Measurements from ENCODE around the gene HNRNPC. TPM values are rescaled to one million over a fixed set of nuclear protein-coding genes. Genes with fewer than 3 reads are reported as not detected.
"Not testable (repeated sequence)": the region's sequence is repeated elsewhere in the genome, so short reads cannot be mapped to it uniquely, and the experiment has no call there.

HNRNPC gene
- total RNA-seq, 2 experiments from 2014 or later: 1,063 to 1,070 TPM

- Mint-ChIP-seq H3K9me3 (no peaks in the 10 kb centered on the region), H3K4me3 (peak overlapping the region; percentile 35), H3K36me3 (peaks cover 62% of the 10 kb centered on the region), H3K27me3 (no peaks in the 10 kb centered on the region), H3K27ac (peak overlapping the region; percentile 87), H3K4me1 (ENCODE audit: low read depth) (peaks cover 88% of the 10 kb centered on the region)
- intact Hi-C loops (cut with micrococcal nuclease): no loop called here
- ChIA-PET POLR2A (interaction anchor here (0.7 kb wide), 1 partner anchor 271 kb away, joined by 3 read pairs; no protein-coding TSS in a partner anchor), CTCF (interaction anchor here (1.0 to 1.5 kb wide), 2 partner anchors 21 to 278 kb away, joined by 3 read pairs; no protein-coding TSS in a partner anchor)
- DNase-seq: no peak
Observed at GRCh38 chr14:21220874-21221477, 48.3 kb downstream of the HNRNPC start.

DNA sequence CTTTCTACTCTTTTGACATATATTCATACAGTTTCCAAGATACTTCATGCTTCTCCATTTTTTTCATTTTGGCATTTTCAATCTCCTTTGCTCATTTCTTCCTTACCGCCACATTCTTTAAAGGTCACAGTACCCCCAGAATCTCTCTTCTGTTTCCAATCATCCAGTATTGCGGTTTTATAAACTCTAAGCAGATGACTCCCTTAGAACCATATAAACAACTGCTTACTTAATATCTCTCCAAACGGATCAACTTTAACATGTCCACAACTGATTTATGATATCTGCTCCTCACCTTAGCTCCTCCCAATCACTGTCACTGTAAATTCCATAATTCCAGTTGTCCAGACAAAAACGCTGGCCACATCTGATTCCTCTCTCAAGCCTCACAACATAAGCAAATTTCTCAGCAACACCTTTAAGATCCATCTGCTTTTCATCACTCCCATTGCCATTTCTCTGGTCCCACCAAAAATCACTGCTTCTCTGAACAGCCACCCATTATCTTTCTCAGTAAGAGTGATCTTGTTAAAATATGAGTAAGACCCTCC is 49.6 kb downstream of the HNRNPC start:
- intact Hi-C loops (cut with micrococcal nuclease): loop anchor here (5.0 kb wide), 2 partner anchors 163 to 233 kb away; partner anchors contain the start of gene SUPT16H
- ChIA-PET POLR2A (no interaction called here), CTCF (interaction anchor here (0.7 to 1.5 kb wide), 2 partner anchors 40 to 279 kb away, joined by 3 read pairs; no protein-coding TSS in a partner anchor)
- no peaks in the 10 kb centered on the region for H3K27me3 Mint-ChIP-seq
- no peak overlapping the region for H3K4me3 Mint-ChIP-seq
- DNase-seq: no peak
- no peaks in the 10 kb centered on the region for H3K9me3 Mint-ChIP-seq
- peaks cover 91% of the 10 kb centered on the region for H3K4me1 Mint-ChIP-seq (ENCODE audit: low read depth)
- H3K27ac Mint-ChIP-seq: peak overlapping the region; percentile 55
- H3K36me3 Mint-ChIP-seq: peaks cover 64% of the 10 kb centered on the region

DNA sequence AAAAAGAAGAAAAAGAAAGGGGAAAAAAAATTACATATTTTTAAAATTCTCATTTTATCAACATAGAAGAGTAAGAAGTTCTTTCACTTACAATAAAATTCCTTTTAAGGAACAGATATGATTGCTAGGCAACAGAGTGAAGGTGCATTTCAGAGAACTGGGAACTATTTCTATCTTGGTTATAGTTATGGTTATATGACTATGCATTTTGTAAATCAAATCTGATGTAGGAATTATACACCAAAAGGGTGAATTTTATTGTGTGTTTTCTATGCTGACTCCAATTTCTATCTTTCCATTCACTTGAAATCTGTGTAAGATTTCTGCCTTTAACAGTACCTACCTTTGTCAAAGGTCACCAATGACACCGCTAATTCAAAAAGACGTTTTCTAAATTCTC is 50.1 kb downstream of the HNRNPC start:
- CTCF ChIA-PET: interaction anchor here (1.5 kb wide), 1 partner anchor 279 kb away, joined by 3 read pairs; no protein-coding TSS in a partner anchor
- H3K36me3 Mint-ChIP-seq: peaks cover 64% of the 10 kb centered on the region
- peak overlapping the region; percentile 55 for H3K27ac Mint-ChIP-seq
- no peak for DNase-seq
- POLR2A ChIA-PET: interaction anchor here (1.0 kb wide), 1 partner anchor 13 kb away, joined by 3 read pairs; no protein-coding TSS in a partner anchor
- intact Hi-C loops (cut with micrococcal nuclease): loop anchor here (5.0 kb wide), 2 partner anchors 163 to 233 kb away; partner anchors contain the start of gene SUPT16H
- H3K4me3 Mint-ChIP-seq: no peak overlapping the region
- H3K27me3 Mint-ChIP-seq: no peaks in the 10 kb centered on the region
- H3K4me1 Mint-ChIP-seq (ENCODE audit: low read depth): peaks cover 90% of the 10 kb centered on the region
- no peaks in the 10 kb centered on the region for H3K9me3 Mint-ChIP-seq

- CTCF ChIA-PET: interaction anchor here (0.6 to 1.2 kb wide), 5 partner anchors 16 to 240 kb away, joined by 3 to 5 read pairs (median 3); partner anchors contain the start of gene CHD8
- peaks cover 78% of the 10 kb centered on the region for H3K4me1 Mint-ChIP-seq (ENCODE audit: low read depth)
- POLR2A ChIA-PET: interaction anchor here (0.6 to 2.3 kb wide), 7 partner anchors 10 to 167 kb away, joined by 3 to 14 read pairs (median 4); no protein-coding TSS in a partner anchor
- intact Hi-C loops (cut with micrococcal nuclease): loop anchor here (1.0 to 5.0 kb wide), 5 partner anchors 13 to 236 kb away; partner anchors contain the start of gene SUPT16H
- H3K9me3 Mint-ChIP-seq: no peaks in the 10 kb centered on the region
- peak overlapping the region; percentile 18 for H3K4me3 Mint-ChIP-seq
- peak overlapping the region; percentile 86 for H3K27ac Mint-ChIP-seq
- no peak for DNase-seq
- H3K27me3 Mint-ChIP-seq: no peaks in the 10 kb centered on the region
- peaks cover 68% of the 10 kb centered on the region for H3K36me3 Mint-ChIP-seq
Observed at GRCh38 chr14:21215879-21216251, 53.4 kb downstream of the HNRNPC start.

- intact Hi-C loops (cut with micrococcal nuclease): loop anchor here (1.0 to 5.0 kb wide), 3 partner anchors 49 to 237 kb away; partner anchors contain the start of gene SUPT16H
- ChIA-PET CTCF (interaction anchor here (0.6 to 1.2 kb wide), 6 partner anchors 17 to 240 kb away, joined by 3 to 5 read pairs (median 3); partner anchors contain the start of gene CHD8), POLR2A (interaction anchor here (0.7 to 2.3 kb wide), 9 partner anchors 10 to 237 kb away, joined by 3 to 14 read pairs (median 4); no protein-coding TSS in a partner anchor)
- no peak for DNase-seq
- Mint-ChIP-seq H3K4me1 (ENCODE audit: low read depth) (peaks cover 74% of the 10 kb centered on the region), H3K9me3 (no peaks in the 10 kb centered on the region), H3K36me3 (peaks cover 67% of the 10 kb centered on the region), H3K4me3 (no peak overlapping the region), H3K27ac (peak overlapping the region; percentile 86), H3K27me3 (no peaks in the 10 kb centered on the region)
Observed at GRCh38 chr14:21215130-21215878, 53.9 kb downstream of the HNRNPC start.

DNA sequence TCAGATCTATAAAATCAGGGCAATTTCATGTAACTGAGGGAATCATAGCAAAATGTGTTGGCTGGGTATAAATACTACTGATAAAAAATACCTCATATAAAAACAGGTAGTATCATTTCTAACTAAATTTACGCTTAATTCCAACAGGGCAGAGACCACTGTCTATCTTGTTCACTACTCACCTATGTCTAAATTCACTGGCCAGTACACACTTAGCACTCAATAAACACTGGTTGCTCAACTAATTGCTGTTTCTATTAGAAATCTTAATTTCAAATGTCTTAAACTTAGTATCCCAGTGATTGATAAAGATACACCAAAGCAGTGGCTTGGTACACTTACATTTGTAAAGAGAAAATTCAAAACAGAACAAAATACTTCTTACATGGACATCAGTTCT is 55.6 kb downstream of the HNRNPC start:
- no peaks in the 10 kb centered on the region for H3K9me3 Mint-ChIP-seq
- H3K27me3 Mint-ChIP-seq: no peaks in the 10 kb centered on the region
- H3K36me3 Mint-ChIP-seq: peaks cover 70% of the 10 kb centered on the region
- peaks cover 59% of the 10 kb centered on the region for H3K4me1 Mint-ChIP-seq (ENCODE audit: low read depth)
- ChIA-PET CTCF (interaction anchor here (0.6 kb wide), 1 partner anchor 121 kb away, joined by 3 read pairs; no protein-coding TSS in a partner anchor), POLR2A (interaction anchor here (1.4 to 1.9 kb wide), 2 partner anchors 8 to 17 kb away, joined by 3 to 7 read pairs; no protein-coding TSS in a partner anchor)
- H3K27ac Mint-ChIP-seq: peak overlapping the region; percentile 86
- no peak overlapping the region for H3K4me3 Mint-ChIP-seq
- intact Hi-C loops (cut with micrococcal nuclease): no loop called here
- no peak for DNase-seq

DNA sequence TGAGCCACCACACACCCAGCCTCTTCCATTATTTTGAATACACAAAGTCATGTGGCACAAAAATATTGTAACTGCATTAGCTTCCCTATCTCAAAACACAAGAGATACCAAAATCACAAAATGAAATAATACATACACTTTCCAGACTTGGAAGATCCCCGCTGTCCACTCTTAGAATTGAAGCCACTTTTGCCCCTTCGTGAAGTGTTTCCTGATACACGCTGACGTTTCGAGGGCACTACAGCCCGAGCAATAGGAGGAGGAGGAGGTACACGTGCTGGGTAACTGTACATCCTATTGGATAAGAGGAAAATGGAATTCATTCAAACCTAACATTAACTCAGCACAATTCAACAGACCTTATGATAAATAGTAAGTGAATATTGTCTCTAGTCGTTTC is 56.4 kb downstream of the HNRNPC start:
- peaks cover 78% of the 10 kb centered on the region for H3K36me3 Mint-ChIP-seq
- POLR2A ChIA-PET: interaction anchor here (0.5 kb wide), 2 partner anchors 44 to 315 kb away, joined by 3 to 4 read pairs; no protein-coding TSS in a partner anchor
- H3K4me3 Mint-ChIP-seq; DNase-seq; intact Hi-C loops (cut with micrococcal nuclease); CTCF ChIA-PET; H3K27me3 Mint-ChIP-seq; H3K9me3 Mint-ChIP-seq: not testable (repeated sequence)
- peak overlapping the region; percentile 50 for H3K27ac Mint-ChIP-seq
- peaks cover 58% of the 10 kb centered on the region for H3K4me1 Mint-ChIP-seq (ENCODE audit: low read depth)

- intact Hi-C loops (cut with micrococcal nuclease): no loop called here
- no peak overlapping the region for H3K4me3 Mint-ChIP-seq
- H3K36me3 Mint-ChIP-seq: peaks cover 87% of the 10 kb centered on the region
- no peaks in the 10 kb centered on the region for H3K27me3 Mint-ChIP-seq
- H3K4me1 Mint-ChIP-seq (ENCODE audit: low read depth): peaks cover 54% of the 10 kb centered on the region
- H3K9me3 Mint-ChIP-seq: no peaks in the 10 kb centered on the region
- POLR2A ChIA-PET: no interaction called here
- peak overlapping the region; percentile 40 for H3K27ac Mint-ChIP-seq
- DNase-seq: no peak
- CTCF ChIA-PET: interaction anchor here (0.6 kb wide), 1 partner anchor 53 kb away, joined by 3 read pairs; no protein-coding TSS in a partner anchor
Observed at GRCh38 chr14:21211509-21211908, 57.7 kb downstream of the HNRNPC start.

DNA sequence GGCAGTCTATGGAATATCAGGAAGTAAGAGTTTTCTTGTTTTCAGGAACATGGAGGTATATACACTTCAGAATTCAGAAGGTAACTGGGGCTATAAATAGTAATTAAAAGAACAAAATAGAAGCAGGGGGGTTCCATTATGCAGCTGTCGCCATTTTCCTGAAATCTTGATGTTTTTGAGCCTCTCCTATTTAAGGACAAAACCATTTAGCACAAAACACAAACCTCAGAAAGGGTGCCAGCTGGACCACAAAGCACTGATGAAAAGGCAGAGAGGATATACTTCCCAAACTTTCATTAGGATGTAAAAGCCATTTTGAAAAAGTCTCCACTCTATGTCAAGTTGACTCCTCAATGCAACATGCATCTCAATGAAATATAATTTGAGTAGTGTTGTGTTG is 59.2 kb downstream of the HNRNPC start:
- Mint-ChIP-seq H3K27ac (no peak overlapping the region), H3K4me3 (no peak overlapping the region), H3K27me3 (no peaks in the 10 kb centered on the region), H3K36me3 (peaks cover 85% of the 10 kb centered on the region), H3K4me1 (ENCODE audit: low read depth) (peaks cover 39% of the 10 kb centered on the region), H3K9me3 (no peaks in the 10 kb centered on the region)
- CTCF ChIA-PET: no interaction called here
- intact Hi-C loops (cut with micrococcal nuclease): no loop called here
- no peak for DNase-seq
- POLR2A ChIA-PET: no interaction called here

GRCh38 chr14:21209185-21209584 is 60.1 kb downstream of the HNRNPC start:
- Mint-ChIP-seq H3K27me3 (no peaks in the 10 kb centered on the region), H3K36me3 (peaks cover 85% of the 10 kb centered on the region), H3K9me3 (no peaks in the 10 kb centered on the region), H3K4me3 (no peak overlapping the region), H3K4me1 (ENCODE audit: low read depth) (peaks cover 31% of the 10 kb centered on the region), H3K27ac (no peak overlapping the region)
- intact Hi-C loops (cut with micrococcal nuclease): no loop called here
- ChIA-PET CTCF (no interaction called here), POLR2A (interaction anchor here (0.6 kb wide), 1 partner anchor 9 kb away, joined by 6 read pairs; no protein-coding TSS in a partner anchor)
- no peak for DNase-seq

DNA sequence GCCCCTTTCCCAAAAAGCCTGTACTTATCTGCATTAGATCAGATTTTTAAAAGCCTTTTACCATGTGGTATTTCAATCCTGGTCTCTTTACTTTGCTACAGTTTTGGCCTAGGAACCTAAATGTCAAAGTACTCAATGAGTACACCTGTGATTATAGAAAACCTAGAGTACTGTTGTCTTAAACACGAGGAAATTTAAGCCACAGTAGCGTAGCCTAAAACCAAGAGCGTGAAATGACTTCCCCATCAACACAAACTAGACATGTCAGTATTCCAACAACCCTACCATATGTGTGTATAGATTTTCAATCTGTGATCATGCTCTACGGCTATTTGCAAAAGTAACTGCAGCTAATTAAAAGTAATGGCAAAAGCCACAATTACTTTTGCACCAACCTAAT is 60.7 kb downstream of the HNRNPC start:
- Mint-ChIP-seq H3K27ac (peak overlapping the region; percentile 16), H3K27me3 (no peaks in the 10 kb centered on the region), H3K9me3 (no peaks in the 10 kb centered on the region), H3K4me1 (ENCODE audit: low read depth) (peaks cover 25% of the 10 kb centered on the region), H3K4me3 (no peak overlapping the region), H3K36me3 (peaks cover 83% of the 10 kb centered on the region)
- intact Hi-C loops (cut with micrococcal nuclease): no loop called here
- CTCF ChIA-PET: interaction anchor here (1.1 kb wide), 1 partner anchor 34 kb away, joined by 4 read pairs; no protein-coding TSS in a partner anchor
- POLR2A ChIA-PET: interaction anchor here (0.6 kb wide), 2 partner anchors 10 to 230 kb away, joined by 4 to 6 read pairs; no protein-coding TSS in a partner anchor
- DNase-seq: no peak

Data from activated CD4-positive, alpha-beta memory T cell treated with anti-CD3 and anti-CD28 coated beads for 36 hours (primary cell).